ENCODE measurements around the gene TPM4. TPM values are rescaled to one million over a fixed set of nuclear protein-coding genes. Genes with fewer than 3 reads are reported as not detected.
"Not testable (repeated sequence)": the region's sequence is repeated elsewhere in the genome, so short reads cannot be mapped to it uniquely, and the experiment has no call there.

Gene TPM4
- 100 to 1,000 TPM; 293 to 486 (median 418) TPM for total RNA-seq

DNA sequence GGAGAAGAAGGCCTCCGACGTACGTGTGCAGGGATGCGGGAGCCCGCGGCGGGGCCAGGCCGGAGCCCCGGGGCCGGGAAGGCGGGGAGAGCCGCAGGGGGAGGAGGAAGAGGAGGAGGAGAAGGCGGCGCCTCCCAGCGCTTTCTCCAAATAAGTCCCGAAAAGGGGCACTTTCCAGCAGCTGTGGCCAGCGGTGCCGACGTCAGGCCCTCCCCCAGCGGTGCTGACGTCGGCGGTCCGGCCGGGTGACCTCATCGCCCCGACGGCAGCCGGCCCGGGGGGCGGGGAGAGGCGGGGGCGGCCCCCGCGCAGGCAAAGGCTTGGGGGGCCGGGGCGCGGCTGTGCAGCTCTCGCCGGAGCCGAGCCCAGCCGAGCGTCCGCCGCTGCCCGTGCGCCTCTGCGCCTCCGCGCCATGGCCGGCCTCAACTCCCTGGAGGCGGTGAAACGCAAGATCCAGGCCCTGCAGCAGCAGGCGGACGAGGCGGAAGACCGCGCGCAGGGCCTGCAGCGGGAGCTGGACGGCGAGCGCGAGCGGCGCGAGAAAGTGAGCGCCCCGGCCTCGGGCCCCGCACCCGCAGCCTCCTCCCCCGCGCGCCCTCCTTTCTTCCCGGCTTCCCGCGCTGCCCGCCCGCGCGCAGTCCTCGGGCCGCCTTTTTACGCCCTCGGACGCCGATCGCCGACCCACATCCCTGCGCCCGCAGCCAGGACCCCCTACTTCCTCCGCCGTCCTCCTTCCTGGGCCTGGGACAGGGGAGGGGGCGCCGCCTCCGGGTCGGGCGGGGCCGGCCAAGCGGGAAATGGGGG is at the start of gene TPM4:
Gene TPM4, plus strand, starts transcription at position 342 of the 804 bp plus-strand sequence. Its CDS starts 71 bp downstream, at position 413.
- DNase-seq (ENCODE audit: low spot score) (peak; percentile 62), ATAC-seq (ENCODE audit: low FRiP score) (peak; percentile 83)
- no peak for TF ChIP-seq CTCF (IDR thresholded peaks at IDR 0.05)

GRCh38 chr19:16026756-16027155 is 49.5 kb upstream of the TPM4 start:
- no peak for DNase-seq (ENCODE audit: low spot score)
- no peak for TF ChIP-seq CTCF (IDR thresholded peaks at IDR 0.05)
- no peak for ATAC-seq (ENCODE audit: low FRiP score)

GRCh38 chr19:16027528-16027927 is 48.8 kb upstream of the TPM4 start:
- DNase-seq (ENCODE audit: low spot score) (no peak), ATAC-seq (ENCODE audit: low FRiP score) (no peak)
- no peak for TF ChIP-seq CTCF (IDR thresholded peaks at IDR 0.05)

GRCh38 chr19:16030155-16030554 is 46.1 kb upstream of the TPM4 start:
- ATAC-seq (ENCODE audit: low FRiP score); DNase-seq (ENCODE audit: low spot score): not testable (repeated sequence)

GRCh38 chr19:16030964-16031871 is 45.1 kb upstream of the TPM4 start:
- DNase-seq (ENCODE audit: low spot score), result no peak
- TF ChIP-seq CTCF (IDR thresholded peaks at IDR 0.05), result no peak
- no peak for ATAC-seq (ENCODE audit: low FRiP score)

DNA sequence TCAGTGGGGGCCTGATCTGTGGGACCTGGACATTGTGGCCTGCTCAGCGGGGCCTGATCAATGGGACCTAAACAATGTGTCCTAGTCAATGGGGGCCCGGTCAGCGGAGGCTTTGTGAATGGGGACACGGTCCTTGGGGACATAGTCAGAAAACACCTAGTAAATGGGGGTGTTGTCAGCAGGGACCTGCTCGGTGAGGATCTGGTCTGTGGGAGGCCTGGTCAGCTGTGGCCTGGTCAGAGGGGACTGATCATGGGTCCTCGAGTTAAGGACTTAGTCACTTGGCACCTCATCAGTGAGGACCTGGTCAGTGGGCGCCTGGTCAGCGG is 44.5 kb upstream of the TPM4 start:
- DNase-seq (ENCODE audit: low spot score), result no peak
- ATAC-seq (ENCODE audit: low FRiP score), result no peak
- no peak for TF ChIP-seq CTCF (IDR thresholded peaks at IDR 0.05)

GRCh38 chr19:16032509-16033135 is 43.7 kb upstream of the TPM4 start:
- DNase-seq (ENCODE audit: low spot score), result no peak
- no peak for TF ChIP-seq CTCF (IDR thresholded peaks at IDR 0.05)
- ATAC-seq (ENCODE audit: low FRiP score), result no peak

All from omental fat pad (tissue), 4 donors.